Stimulated activated CD4-positive, alpha-beta T cell treated with anti-CD3 and anti-CD28 coated beads, Interleukin-1b, Interleukin-23, amount 100 ng/mL, for 1 hour (primary cell): ENCODE measurements around the gene MTX1.
A peak's percentile ranks its signal among the peaks of the same experiment; 100 is the strongest.

Experiments used
- DNase-seq, 2 donors: peaks; one replicate each; pipeline ENCODE4 v3.0.0-alpha.2; 2020; ENCODE audit warnings: low read depth in 2 of 2

MTX1 gene

DNA sequence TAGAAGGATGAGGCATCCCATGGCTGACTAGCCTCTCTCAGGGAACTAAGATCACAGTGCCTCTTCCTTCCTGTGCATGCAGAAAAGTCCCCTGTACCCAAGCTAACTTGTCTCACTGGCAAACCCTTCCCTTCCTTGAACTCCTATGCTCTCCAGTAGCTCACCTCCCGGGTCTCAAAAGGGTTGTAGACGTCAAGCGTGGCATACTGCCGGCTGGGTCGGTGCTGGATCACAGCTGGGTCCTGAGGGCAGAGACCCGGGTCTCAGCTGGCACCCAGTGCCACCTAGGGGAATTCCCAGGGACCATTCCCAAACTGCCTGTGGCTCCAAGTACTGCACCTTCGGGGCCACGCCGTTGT is 53.0 kb downstream of the MTX1 start:
- DNase-seq: no peak

DNA sequence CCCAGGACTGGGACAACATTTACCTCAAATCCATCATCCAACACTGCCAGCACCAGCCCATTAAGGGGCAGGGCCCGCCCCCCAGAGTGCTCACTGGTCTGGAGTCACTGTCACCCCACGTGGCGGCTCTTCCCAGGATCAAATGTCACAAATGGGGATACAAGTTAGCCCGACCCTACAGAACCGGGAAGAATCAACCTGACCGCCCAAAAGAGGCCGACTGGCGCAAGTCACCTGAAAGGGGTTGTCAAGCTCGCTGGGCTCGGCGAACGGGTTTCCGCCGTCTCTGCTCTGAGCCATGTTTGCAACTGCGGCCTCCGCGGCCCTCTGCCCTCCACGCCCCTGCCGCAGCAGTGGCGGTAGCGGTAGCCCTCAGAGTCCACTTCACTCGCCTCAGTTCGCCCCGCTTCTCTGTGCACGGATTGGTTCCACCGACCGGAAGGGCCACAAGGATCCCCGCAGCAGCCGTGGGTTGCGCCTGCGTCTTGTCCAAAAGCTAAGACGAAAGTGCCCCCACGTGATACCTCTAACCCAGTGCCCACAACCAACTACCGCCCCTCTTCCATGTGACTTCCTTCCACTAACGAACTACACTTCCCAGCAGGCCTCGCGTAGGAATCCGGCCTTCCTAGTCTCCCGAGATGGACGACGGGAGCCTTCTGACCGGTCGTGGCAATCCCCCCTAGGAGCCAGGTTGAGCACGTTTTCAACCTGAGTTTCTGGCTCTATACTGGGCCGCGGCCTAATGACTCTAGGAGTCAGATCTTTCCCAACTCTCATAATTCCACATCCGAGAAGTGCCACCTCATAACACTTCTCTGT is 53.6 kb downstream of the MTX1 start, which contains the start of gene SCAMP3:
TSS of gene SCAMP3 (minus strand) at position 509 of the 822 bp plus-strand sequence. CDS start at position 300, 209 bp downstream.
- DNase-seq: peak; percentile 63 to 71

DNA sequence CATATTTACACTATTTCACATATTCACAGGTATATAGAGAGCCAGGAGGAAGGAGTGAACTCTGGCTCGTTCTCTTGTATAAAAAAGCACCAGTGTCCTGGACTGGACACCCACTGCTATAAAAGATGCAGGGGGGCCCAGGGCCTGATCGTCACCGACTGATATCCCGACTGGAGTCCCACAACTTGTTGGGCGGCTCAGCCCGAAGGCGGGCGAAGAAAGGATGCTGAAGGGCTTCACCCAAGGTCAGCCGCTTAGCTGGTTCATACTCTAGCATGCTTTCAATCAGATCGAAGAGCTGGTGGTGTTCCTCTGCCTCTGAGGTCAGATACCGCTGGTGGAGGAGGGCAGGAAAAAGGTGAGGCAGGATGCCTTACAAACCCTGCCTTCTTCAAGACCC is 54.6 kb downstream of the MTX1 start:
- DNase-seq: no peak
